Measurements from ENCODE around the gene BTBD7.

DNA sequence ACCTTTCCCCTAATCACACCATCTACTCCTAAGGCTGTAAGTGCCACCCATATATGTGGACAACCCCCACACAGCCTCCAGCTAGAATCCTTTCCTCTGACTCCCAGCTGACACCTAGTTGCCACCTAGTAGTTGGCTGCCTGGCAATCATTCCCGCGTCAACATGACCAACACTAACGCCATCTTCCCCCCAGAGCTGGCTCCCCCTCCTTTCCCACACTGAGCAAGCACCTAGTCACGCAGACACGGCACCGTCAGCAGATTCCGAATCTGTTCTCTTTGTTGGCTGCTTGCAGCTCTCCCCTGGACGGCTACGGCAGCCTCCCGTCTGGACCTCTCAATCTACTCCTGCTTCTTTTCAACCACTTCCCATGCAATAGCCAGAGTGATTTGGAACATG lies 98.0 kb downstream of the BTBD7 start:
- TF ChIP-seq CTCF (IDR thresholded peaks at IDR 0.05) (no peak), POLR2A (IDR thresholded peaks at IDR 0.05) (no peak)
